Neural cell (in vitro differentiated cells): ENCODE data around the gene VMAC.

ENCODE experiments used
- EP300 ChIP-seq: fragments of 450-650 bp; conservative IDR thresholded peaks from 2 replicates; pipeline ENCODE4 v1.6.1; 2014; ENCODE audit warnings: antibody characterized with exemption, mild to moderate bottlenecking, moderate library complexity; ENCODE audit not compliant: poor library complexity, severe bottlenecking
- EZH2 ChIP-seq: fragments of 200-600, 300-800 bp; shearing (Covaris generic), sonication (generic); IDR thresholded peaks from 2 replicates; pipeline ENCODE4 v1.6.1; 2014; ENCODE audit warnings: antibody characterized with exemption, low read length, borderline replicate concordance, mild to moderate bottlenecking; ENCODE audit not compliant: insufficient read depth, poor library complexity, severe bottlenecking
- POLR2AphosphoS5 ChIP-seq: IDR thresholded peaks from 2 replicates; pipeline ENCODE4 v1.6.1; 2012
- SMC3 ChIP-seq: fragments of 450-650 bp; conservative IDR thresholded peaks from 2 replicates; pipeline ENCODE4 v1.6.1; 2014; ENCODE audit warnings: antibody characterized with exemption, mild to moderate bottlenecking, moderate library complexity; ENCODE audit not compliant: poor library complexity
- TF ChIP-seq, protein P1 (sequence below): fragments of 450-650 bp; IDR thresholded peaks from 2 replicates; pipeline ENCODE4 v1.5.1; 2014; ENCODE audit warnings: antibody characterized with exemption, mild to moderate bottlenecking, moderate library complexity; ENCODE audit not compliant: poor library complexity, severe bottlenecking

DNA sequence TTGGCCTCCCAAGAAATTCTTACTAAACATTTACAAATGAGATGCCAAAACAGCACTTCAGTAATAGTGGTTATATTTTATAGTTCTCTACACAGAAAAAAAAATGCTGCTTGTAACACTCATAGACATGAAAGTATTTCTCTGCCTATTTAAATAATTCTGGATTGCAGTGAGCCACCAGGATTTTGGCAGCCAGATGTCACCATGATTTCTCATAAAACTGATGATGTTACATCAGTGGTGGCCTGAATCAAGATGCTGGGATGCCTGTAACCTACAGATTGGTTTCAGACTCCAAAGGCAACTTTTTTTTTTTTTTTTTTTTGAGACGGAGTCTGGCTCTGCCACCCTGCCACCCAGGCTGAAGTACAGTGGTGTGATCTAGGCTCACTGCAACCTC is 6.7 kb downstream of the VMAC start:
- TF ChIP-seq EP300, result no peak
- no peak for TF ChIP-seq SMC3
- TF ChIP-seq POLR2AphosphoS5, result no peak
- TF ChIP-seq EZH2, result no peak
- TF ChIP-seq, protein P1, sequence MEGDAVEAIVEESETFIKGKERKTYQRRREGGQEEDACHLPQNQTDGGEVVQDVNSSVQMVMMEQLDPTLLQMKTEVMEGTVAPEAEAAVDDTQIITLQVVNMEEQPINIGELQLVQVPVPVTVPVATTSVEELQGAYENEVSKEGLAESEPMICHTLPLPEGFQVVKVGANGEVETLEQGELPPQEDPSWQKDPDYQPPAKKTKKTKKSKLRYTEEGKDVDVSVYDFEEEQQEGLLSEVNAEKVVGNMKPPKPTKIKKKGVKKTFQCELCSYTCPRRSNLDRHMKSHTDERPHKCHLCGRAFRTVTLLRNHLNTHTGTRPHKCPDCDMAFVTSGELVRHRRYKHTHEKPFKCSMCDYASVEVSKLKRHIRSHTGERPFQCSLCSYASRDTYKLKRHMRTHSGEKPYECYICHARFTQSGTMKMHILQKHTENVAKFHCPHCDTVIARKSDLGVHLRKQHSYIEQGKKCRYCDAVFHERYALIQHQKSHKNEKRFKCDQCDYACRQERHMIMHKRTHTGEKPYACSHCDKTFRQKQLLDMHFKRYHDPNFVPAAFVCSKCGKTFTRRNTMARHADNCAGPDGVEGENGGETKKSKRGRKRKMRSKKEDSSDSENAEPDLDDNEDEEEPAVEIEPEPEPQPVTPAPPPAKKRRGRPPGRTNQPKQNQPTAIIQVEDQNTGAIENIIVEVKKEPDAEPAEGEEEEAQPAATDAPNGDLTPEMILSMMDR, result no peak
